ENCODE data around the gene LRRC74A. TPM values are rescaled to one million over a fixed set of nuclear protein-coding genes. Genes with fewer than 3 reads are reported as not detected.

The LRRC74A gene
- total and polyA plus RNA-seq, 2 donors (not counting 3 experiments of a cell fraction or from before 2014, with no cell fraction given): not detected

DNA sequence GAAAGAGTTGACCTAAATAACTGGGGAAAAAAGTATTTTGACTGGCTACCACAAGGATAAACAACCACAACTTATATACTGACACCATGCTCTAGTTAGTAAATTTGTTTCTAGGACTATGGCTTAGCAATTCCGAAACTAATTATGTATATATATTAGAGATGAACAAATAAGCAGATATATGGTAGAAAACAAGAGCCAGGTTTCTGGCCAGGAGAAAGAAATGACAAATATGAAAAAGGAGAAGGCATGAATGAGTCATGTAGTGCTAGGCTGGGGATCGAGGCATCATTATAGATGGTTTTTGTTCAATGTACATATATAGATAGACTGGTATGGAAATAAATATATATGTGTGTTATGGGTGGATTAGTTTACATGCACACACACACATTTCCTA lies 5.5 kb upstream of the LRRC74A start:
- Histone ChIP-seq H2AFZ (ENCODE audit: low read depth, low read length) (no peak overlapping the region), H4K20me1 (replicated peaks; ENCODE audit: control insufficient read depth, extremely low read depth, insufficient read depth, low read length) (no peaks in the 10 kb centered on the region), H3K27me3 (ENCODE audit: control insufficient read depth in 2 of 2, insufficient read depth in 2 of 2, low read length in 2 of 2) (peaks cover 10 to 20% of the 10 kb centered on the region in 2 experiments), H3K4me3 (replicated peaks in 1 of 3; ENCODE audit: insufficient read depth in 1 of 3, low read depth in 1 of 3, low read length in 3 of 3) (no peak overlapping the region), H3K9me1 (replicated peaks; ENCODE audit: control insufficient read depth, extremely low read depth, insufficient read depth, low read length) (no peaks in the 10 kb centered on the region), H3K9me3 (replicated peaks; ENCODE audit: control insufficient read depth, insufficient read depth, low read length) (no peaks in the 10 kb centered on the region), H3K79me2 (ENCODE audit: control insufficient read depth, insufficient read depth, low read length) (no peaks in the 10 kb centered on the region), H3K27ac (ENCODE audit: insufficient read depth, low read depth, low read length) (no peak overlapping the region), H3K4me1 (ENCODE audit: control insufficient read depth, extremely low read depth, insufficient read depth, low read length) (no peaks in the 10 kb centered on the region), H3K4me2 (ENCODE audit: insufficient read depth, low read length) (no peak overlapping the region), H3K36me3 (ENCODE audit: control insufficient read depth in 2 of 2, extremely low read depth in 1 of 2, insufficient read depth in 2 of 2, low read length in 2 of 2) (no peaks in the 10 kb centered on the region), H3K9ac (replicated peaks; ENCODE audit: extremely low read depth, insufficient read depth, low read length) (no peak overlapping the region)
- FAIRE-seq (no peak), DNase-seq (ENCODE audit: low read depth, low spot score) (no peak)
- CTCF ChIA-PET: interaction anchor here (0.6 to 0.7 kb wide), 2 partner anchors 53 to 1778 kb away, joined by 4 to 5 read pairs; no protein-coding TSS in a partner anchor
- dilution Hi-C loops (cut with MboI; ENCODE audit: extremely low pct_ligation_motif_present, low sequenced_read_pairs) (no loop called here), intact Hi-C loops (cut with micrococcal nuclease) (no loop called here)
- BruUV-seq (replicated peaks): no TSS peak
- TF ChIP-seq POLR2A (IDR thresholded peaks at IDR 0.05; ENCODE audit: low read depth, low read length) (no peak), MYC (IDR thresholded peaks at IDR 0.05; ENCODE audit: low read depth, low read length) (no peak)
- TF ChIP-seq, protein P1, sequence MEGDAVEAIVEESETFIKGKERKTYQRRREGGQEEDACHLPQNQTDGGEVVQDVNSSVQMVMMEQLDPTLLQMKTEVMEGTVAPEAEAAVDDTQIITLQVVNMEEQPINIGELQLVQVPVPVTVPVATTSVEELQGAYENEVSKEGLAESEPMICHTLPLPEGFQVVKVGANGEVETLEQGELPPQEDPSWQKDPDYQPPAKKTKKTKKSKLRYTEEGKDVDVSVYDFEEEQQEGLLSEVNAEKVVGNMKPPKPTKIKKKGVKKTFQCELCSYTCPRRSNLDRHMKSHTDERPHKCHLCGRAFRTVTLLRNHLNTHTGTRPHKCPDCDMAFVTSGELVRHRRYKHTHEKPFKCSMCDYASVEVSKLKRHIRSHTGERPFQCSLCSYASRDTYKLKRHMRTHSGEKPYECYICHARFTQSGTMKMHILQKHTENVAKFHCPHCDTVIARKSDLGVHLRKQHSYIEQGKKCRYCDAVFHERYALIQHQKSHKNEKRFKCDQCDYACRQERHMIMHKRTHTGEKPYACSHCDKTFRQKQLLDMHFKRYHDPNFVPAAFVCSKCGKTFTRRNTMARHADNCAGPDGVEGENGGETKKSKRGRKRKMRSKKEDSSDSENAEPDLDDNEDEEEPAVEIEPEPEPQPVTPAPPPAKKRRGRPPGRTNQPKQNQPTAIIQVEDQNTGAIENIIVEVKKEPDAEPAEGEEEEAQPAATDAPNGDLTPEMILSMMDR (IDR thresholded peaks at IDR 0.05; ENCODE audit: extremely low read depth in 1 of 2, insufficient read depth in 1 of 2, low read depth in 1 of 2, low read length in 2 of 2): no peak
- POLR2A ChIA-PET: no interaction called here

DNA sequence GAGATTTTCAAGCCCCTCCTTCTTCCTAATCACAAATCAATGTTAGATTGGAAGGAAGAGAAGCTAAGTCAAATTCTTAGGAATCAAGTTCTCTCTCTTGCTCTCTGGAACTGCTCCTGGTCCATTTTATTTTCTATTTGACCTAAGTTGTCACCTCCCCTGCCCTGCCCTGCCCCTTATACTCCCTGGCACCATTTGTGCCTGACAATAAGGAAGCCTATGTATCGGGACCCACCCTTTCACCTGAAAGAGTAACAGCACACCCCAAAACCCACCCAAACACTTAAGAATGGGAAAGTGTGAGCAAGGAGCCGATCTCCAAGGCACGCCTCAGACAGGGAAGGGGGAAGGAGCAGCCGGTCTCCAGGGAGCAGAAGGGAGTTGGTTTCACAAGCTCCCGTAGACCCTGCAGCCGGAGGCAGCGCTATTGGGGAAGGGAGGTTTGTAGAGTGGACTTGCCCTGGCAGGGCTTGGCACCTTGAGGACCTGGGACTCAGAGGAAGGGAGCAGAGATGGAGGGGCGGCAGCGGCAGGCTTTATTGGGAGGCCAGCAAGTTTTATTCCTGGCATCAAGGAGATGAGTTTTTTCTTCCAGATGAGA lies 1.6 kb downstream of the LRRC74A start:
- no peaks in the 10 kb centered on the region for H4K20me1 ChIP-seq (replicated peaks; ENCODE audit: control insufficient read depth, extremely low read depth, insufficient read depth, low read length)
- FAIRE-seq (no peak), DNase-seq (ENCODE audit: low read depth, low spot score) (no peak)
- H3K36me3 ChIP-seq (ENCODE audit: control insufficient read depth in 2 of 2, extremely low read depth in 1 of 2, insufficient read depth in 2 of 2, low read length in 2 of 2): no peaks in the 10 kb centered on the region
- H3K79me2 ChIP-seq (ENCODE audit: control insufficient read depth, insufficient read depth, low read length): no peaks in the 10 kb centered on the region
- H3K9ac ChIP-seq (replicated peaks; ENCODE audit: extremely low read depth, insufficient read depth, low read length): no peak overlapping the region
- intact Hi-C loops (cut with micrococcal nuclease) (no loop called here), dilution Hi-C loops (cut with MboI; ENCODE audit: extremely low pct_ligation_motif_present, low sequenced_read_pairs) (no loop called here)
- H3K4me1 ChIP-seq (ENCODE audit: control insufficient read depth, extremely low read depth, insufficient read depth, low read length): no peaks in the 10 kb centered on the region
- CTCF ChIA-PET: interaction anchor here (1.4 kb wide), 1 partner anchor 43 kb away, joined by 3 read pairs; no protein-coding TSS in a partner anchor
- no peak overlapping the region for H3K27ac ChIP-seq (ENCODE audit: insufficient read depth, low read depth, low read length)
- no peaks in the 10 kb centered on the region for H3K27me3 ChIP-seq (ENCODE audit: control insufficient read depth in 2 of 2, insufficient read depth in 2 of 2, low read length in 2 of 2)
- no peaks in the 10 kb centered on the region for H3K9me1 ChIP-seq (replicated peaks; ENCODE audit: control insufficient read depth, extremely low read depth, insufficient read depth, low read length)
- POLR2A ChIA-PET: no interaction called here
- no peak overlapping the region for H3K4me3 ChIP-seq (replicated peaks in 1 of 3; ENCODE audit: insufficient read depth in 1 of 3, low read depth in 1 of 3, low read length in 3 of 3)
- no TSS peak for BruUV-seq (replicated peaks)
- no peak for TF ChIP-seq EZH2 (IDR thresholded peaks at IDR 0.05; ENCODE audit: borderline replicate concordance, low read depth, low read length, severe bottlenecking)
- TF ChIP-seq JUN (IDR thresholded peaks at IDR 0.05; ENCODE audit: borderline replicate concordance, insufficient read depth, insufficient read length, low read depth): no peak
- H3K4me2 ChIP-seq (ENCODE audit: insufficient read depth, low read length): no peak overlapping the region
- no peak overlapping the region for H2AFZ ChIP-seq (ENCODE audit: low read depth, low read length)
- no peaks in the 10 kb centered on the region for H3K9me3 ChIP-seq (replicated peaks; ENCODE audit: control insufficient read depth, insufficient read depth, low read length)

Data from endothelial cell of umbilical vein (primary cell).